H54 (cell line): ENCODE results near the gene RAB7B.

Experiments used
- DNase-seq: peaks from one replicate; pipeline ENCODE4 v3.0.0; 2011; ENCODE audit warnings: low spot score, mixed read lengths; ENCODE audit not compliant: insufficient read length
- FAIRE-seq: peaks from 3 replicates; lab custom pipeline; 2011; peaks lifted over from hg19 to GRCh38; lab: Jason Lieb, UNC
- POLR2A ChIP-seq: IDR thresholded peaks from 2 replicates; pipeline ENCODE4 v1.6.1; 2011; ENCODE audit warnings: low read depth, mild to moderate bottlenecking, low read length

The RAB7B gene

DNA sequence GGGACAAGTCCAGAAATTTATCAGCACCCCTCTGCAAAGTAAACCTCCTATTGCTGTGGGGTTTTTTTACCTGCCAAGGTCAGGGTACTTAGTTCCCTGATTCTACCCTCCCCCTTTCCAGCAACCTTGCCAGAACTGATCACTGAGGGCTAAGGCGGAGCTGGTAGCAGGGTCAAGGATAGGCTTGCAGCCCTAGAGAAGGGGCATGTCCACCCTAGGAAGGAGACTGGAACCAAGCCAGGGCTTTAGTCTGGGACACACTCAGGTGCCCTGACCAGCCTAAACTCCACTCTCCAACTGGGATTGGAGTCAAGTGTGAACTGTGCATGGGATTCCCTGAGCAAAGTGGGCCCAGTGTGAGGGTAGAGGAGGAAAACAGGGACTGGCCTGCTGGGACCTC, 53.4 kb downstream of the RAB7B start:
- DNase-seq, result no peak
- TF ChIP-seq POLR2A, result no peak
- no peak for FAIRE-seq

DNA sequence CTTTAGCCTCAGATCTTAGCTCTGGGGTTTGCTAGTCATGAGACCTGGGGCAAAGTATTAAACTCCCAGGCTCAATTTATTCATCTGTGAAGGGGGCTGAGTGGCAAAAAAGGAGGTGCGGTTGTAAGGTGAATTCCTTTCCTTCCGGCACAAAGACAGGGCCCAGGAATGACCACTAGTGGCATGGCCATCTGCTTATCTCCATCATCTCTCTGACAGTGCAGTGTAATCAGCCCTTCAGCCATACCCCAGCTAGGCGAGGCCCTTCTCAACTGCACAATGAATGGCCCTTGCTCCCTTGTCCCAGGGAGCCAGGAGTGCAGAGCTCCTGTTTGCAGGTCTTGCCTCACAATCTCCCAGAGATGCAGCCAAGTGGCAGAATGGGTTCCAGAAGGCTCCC, 54.3 kb downstream of the RAB7B start:
- FAIRE-seq (no peak), DNase-seq (no peak)
- no peak for TF ChIP-seq POLR2A

DNA sequence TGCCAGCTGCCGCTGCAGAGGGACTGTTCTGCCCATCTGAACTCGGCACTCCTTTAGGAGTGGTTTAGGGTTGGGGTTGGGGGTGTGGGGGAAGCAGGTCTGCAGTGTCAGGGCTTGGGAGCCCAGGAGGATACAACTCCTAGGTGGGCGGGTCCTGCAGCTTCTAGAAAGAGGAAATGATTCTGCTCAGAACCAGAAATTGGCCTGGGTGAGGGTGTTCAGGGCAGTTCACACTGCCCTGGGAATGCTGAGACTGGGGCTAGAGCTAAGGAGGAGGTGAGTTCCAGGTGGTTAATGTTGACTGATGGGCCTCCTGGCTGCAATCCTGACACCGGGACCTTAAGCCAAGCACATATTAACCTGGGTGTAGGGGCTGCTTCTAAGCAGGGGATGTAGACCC, 55.2 kb downstream of the RAB7B start:
- DNase-seq (no peak), FAIRE-seq (no peak)

DNA sequence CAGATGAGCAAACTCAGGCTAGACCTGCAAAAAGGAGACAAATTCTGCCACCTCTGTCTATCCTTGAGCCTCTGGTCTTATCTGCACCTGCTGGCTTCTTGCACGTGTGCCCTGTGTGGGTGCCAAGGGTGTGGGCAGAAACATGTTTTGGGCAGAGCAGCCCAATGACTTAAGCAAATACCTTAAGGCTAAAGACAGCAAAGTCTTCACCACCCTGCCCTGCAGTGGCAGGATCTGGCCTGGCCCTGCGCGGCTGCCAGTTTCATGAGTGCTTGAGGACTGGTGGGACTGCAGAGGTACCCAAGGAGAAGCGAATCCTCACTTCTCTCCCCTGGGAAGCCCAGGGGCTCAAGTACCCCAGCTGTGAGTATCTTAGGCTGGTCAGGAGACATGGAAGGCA, 56.2 kb downstream of the RAB7B start:
- FAIRE-seq (no peak), DNase-seq (no peak)
- TF ChIP-seq POLR2A, result no peak

More for the DNA sequence above, 55.2 kb downstream of the RAB7B start:
- TF ChIP-seq POLR2A, result no peak

DNA sequence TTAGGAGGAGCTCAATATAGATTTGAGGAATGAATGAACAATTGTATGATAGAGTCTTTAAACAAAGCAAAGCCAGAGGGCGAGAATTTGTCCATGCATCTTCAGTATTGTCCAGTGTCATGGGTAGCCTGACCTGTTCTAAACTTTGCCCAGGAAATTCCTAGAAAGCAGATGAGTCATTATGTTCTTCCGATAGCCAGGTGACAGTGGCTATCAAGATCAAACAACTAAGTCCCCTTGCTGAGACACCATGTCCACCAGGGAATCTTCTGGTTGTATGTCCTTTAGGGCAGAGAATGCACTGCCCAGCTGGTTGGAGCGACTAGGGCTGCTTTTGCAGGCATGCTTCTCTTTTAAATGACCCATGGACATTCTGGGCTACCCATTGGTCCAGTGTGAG, 58.1 kb downstream of the RAB7B start:
- FAIRE-seq (no peak), DNase-seq (no peak)
- TF ChIP-seq POLR2A, result no peak

DNA sequence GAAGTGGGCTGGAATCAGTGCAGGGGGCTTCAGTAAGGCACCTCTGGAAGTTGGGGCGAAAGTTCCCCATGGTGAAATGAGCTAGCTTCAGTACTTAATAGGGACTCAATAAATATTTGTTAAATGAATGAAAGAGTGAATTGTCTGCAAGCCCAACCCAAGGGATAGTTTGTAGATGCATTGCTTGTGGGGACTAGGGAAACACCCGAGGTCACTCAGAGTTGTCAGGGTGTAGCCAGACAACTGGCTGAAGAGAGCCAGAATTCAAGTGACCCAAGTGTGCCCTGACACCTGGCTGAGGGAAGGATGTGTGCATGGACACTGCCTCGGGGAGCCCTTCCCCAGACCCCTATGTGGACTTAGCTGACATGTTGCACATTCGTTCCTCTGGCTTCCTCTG, 58.7 kb downstream of the RAB7B start:
- TF ChIP-seq POLR2A, result no peak
- no peak for DNase-seq
- no peak for FAIRE-seq

DNA sequence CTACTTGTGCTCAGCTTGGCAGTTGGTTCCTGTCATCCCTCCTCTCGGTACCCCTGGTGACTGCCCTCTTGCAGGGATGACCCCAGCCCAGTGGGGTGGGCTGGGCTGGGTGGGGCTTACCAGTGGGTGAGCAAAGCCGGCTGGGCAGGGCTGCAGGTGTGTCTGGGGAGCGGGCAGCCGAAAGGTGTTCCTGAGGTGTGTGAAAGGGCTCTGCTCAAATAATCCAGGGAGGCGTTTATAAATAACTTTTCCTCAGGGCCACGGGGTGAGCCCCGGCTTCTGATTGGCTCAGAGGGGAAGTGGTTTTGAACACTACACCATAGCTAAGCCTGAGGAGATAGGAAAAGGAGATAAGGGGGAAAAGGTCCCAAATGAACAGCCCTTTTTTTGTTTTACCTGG, 60.0 kb downstream of the RAB7B start, which contains the start of gene SLC26A9:
TSS of gene SLC26A9 (minus strand) at position 212 of the 400 bp plus-strand sequence. CDS start 7,636 bp downstream, outside the sequence.
- FAIRE-seq (no peak), DNase-seq (no peak)
- no peak for TF ChIP-seq POLR2A

DNA sequence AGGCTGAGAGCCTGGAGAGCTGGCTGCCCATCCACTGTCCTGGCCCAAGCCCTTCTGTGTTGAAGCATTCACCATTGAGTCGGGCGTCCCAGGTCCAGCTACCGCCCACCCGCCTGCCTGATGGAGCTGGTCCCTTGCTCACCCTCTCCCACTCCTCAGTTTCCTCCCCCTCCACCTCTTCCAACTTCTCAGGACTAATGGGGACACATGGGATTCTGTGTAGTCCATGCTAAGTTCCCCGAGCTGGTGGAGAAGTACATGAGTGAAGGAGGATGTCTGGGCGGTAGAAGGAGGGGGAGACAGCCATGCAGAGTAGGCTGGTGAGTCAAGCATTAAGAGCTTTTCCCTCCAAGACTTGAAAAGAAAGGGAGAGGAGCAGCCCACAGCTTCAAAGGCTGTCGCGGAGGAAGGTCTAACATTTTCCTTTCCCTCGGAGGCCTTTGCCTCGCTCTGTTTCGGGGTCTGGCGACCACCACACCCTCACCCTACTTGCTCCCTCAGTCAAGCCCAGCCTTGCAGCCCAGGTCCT, 60.5 kb downstream of the RAB7B start:
- no peak for DNase-seq
- no peak for TF ChIP-seq POLR2A
- no peak for FAIRE-seq

DNA sequence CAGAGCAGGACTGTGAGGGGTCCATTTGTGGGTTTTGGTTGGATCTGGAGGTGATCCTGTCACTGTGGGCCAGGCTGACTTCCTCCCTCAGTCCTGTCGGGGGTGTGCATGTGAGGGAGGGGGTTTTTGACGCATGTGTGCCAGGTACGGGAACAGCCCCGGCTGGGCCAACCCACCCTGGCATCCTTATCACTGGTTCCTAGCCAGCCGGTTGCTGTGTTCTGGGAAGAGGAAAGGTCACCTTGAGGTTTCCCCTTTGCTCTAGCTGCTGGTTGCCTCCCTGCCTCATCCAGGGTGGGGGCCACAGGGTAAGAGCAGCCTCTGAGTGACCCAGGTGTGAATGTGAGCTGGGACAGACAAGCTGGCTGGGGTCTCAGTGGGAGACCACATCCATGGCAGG, 62.5 kb downstream of the RAB7B start:
- FAIRE-seq, result no peak
- DNase-seq, result no peak
- TF ChIP-seq POLR2A, result no peak

DNA sequence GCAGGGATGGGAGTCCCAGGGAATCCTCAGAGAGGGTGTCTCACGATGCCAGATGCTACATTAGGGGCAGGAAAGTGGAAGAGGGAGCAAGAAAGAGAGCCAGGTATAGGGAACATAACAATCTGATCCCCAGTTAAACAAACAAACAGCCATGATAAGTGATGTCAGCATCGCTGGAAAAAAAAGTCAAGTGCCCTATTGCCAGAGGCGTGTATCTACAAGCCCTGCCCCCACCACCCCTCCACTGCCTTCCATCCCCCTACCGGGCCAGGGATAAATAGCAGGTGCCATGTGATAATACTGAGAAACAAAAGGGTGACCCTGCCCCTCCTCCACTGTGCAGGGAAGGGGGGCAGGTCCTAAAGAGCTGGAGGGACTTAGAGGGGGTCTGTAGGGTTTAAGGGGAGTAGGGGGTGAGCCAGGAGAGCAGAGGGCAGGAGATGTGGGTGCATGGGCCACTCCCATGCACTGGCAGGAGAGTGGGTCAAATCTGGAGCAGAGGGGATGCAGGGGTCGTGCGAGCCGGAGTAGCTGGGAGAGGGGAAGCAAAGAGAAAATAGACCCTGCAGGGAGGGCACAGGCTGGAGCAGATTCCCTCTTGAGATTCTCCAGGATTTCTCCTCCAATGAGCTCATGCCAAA, 63.4 kb downstream of the RAB7B start:
- DNase-seq, result no peak
- TF ChIP-seq POLR2A, result no peak
- no peak for FAIRE-seq

DNA sequence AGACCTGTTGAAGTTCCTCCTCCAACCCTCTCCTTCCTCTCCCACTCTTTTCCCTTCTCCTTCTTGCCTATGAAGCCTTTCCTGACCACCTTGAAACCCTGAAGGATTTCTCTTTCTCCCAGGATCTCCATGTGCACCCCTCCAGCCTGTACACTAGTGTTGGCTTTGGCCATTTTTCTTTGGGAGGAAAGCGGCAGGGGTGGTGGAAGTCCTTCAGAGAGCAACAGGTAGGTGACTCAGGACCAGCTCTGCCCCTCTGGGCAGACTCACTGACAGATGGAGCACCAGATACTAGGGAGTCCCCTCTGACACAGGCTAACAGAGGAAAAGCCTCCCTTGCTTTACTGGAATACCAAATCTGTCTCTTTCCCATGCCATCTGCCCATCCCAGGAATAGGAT, 64.5 kb downstream of the RAB7B start:
- DNase-seq, result no peak
- no peak for FAIRE-seq
- no peak for TF ChIP-seq POLR2A

DNA sequence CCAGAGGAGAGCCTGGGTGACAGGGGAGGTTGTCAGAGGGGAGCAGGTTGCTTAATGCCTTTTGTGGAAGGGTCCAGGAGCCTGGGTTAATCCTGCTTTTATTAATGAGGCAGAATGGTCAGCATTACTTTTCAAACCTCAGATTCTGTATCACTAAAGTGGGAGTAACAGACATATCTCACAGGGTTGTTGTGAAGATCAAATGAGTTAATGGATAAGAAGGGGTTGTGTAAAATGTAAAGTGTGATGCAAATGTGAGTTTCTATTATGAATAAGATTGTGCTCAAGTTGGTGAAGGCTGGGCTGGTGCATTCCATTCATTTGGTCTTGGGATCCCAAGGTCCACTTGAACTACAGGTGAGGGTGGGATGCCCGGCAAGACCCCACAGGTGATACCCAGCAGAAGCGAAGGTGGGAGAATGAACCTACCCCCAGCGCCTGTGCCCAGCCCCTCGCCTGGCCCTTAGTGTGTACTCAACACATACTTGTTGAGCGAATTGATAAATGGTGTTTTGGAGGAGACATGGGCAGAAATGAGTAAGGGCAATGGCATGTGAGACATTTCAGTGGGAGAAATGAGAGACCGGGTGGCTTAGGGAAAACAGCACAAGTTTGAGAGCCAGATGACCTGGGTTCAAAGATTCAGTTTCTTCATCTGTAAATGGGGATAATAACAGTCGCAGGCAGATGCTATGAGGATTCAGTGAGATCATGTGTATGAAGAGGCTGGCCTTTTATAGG, 66.2 kb downstream of the RAB7B start:
- TF ChIP-seq POLR2A, result no peak
- FAIRE-seq (no peak), DNase-seq (peak; percentile 74)

DNA sequence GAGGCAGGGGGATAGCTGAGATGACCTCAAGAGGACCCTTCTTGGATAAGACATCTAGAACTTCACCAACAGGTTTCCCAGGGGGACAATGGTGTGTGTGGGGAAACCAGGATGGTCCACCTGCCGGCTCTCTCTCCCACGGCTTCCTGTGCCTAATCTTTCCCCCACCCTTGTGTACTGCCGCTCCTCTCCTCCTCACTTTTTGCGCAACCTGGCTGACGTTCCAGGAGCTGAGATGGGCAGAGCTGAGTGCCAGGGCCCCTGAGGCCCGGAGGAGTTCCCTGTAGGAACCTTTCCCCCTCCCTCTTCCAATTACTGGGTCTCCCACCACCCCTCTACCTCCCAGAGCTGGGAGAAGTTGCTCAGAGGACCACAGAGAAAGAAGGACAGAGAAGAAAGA, 66.9 kb downstream of the RAB7B start:
- FAIRE-seq (no peak), DNase-seq (no peak)
- TF ChIP-seq POLR2A, result no peak

DNA sequence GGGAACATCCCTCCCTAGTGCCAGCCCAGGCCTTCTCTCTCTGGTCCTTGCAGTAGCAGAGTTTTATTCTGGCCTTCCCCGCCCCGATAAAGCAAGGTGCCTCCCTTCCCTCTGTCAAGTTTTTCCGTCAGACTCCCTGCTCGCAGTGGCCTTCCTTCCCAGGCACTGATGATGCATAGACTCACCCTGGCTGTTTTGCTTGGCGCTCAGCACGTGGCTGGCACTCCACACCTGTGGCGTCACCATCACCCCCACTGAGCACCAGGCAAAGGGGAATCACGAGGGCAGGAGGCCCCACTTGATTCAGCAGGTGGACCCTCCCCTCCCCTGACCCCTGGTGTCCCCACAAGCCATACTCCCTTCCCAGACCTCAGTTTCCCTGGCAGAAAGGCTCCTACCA, 67.3 kb downstream of the RAB7B start:
- FAIRE-seq (no peak), DNase-seq (no peak)
- TF ChIP-seq POLR2A, result no peak

DNA sequence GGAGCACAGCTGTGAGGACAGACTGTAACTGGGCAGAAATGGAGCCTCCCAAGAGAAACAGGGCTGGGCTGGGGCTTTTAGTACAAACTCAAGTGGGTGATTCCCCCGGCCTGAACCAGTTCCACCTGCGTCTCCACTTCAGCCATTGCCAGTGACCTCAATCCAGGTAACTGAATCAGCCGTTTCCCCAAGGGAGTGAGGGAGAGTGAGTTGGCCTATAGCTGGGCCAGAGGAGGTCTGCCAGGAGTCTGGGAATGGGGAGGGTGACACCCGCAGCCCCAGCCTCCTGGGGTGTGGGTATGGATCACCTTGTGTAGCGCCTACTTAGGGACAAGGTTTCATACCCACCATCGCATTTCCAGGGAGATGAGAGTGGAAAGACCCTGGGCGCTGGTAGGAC, 68.4 kb downstream of the RAB7B start:
- no peak for DNase-seq
- no peak for FAIRE-seq
- no peak for TF ChIP-seq POLR2A
